GM20431 (cell line): ENCODE results near the gene KRTAP10-4.
"Not testable (repeated sequence)": the region's sequence is repeated elsewhere in the genome, so short reads cannot be mapped to it uniquely, and the experiment has no call there.

Experiments
- in situ Hi-C: fragments of 300-500 bp; cut with MseI, MboI; formaldehyde crosslinking; loops from one replicate; pipeline ENCODE4 v1.15.0; 2020; ENCODE audit warnings: low sequenced_read_pairs; ENCODE audit not compliant: unreplicated experiment

KRTAP10-4 gene

GRCh38 chr21:44533891-44534627 lies 39.5 kb upstream of the KRTAP10-4 start:
- in situ Hi-C loops: no loop called here

GRCh38 chr21:44534688-44535087 lies 38.8 kb upstream of the KRTAP10-4 start:
- in situ Hi-C loops: no loop called here

- in situ Hi-C loops: no loop called here
These were observed 37.6 kb upstream of the KRTAP10-4 start for GRCh38 chr21:44535963-44536362.

GRCh38 chr21:44537930-44538911 lies 35.3 kb upstream of the KRTAP10-4 start:
- in situ Hi-C loops: no loop called here

GRCh38 chr21:44539046-44539445 lies 34.5 kb upstream of the KRTAP10-4 start:
- in situ Hi-C loops: no loop called here

- in situ Hi-C loops: no loop called here
These were observed 33.4 kb upstream of the KRTAP10-4 start, which contains the start of gene KRTAP10-1 for GRCh38 chr21:44539991-44540666. Gene KRTAP10-1 (minus strand): TSS chr21:44540195. CDS start chr21:44540150, 45 bp downstream.

GRCh38 chr21:44540741-44541288 lies 32.7 kb upstream of the KRTAP10-4 start:
- in situ Hi-C loops: no loop called here

- in situ Hi-C loops: no loop called here
These were observed 30.8 kb upstream of the KRTAP10-4 start for GRCh38 chr21:44542716-44543115.

- in situ Hi-C loops: no loop called here
These were observed 29.0 kb upstream of the KRTAP10-4 start for GRCh38 chr21:44544566-44544965.

GRCh38 chr21:44547656-44548331 lies 25.7 kb upstream of the KRTAP10-4 start:
- in situ Hi-C loops: no loop called here

- in situ Hi-C loops: no loop called here
These were observed 25.1 kb upstream of the KRTAP10-4 start for GRCh38 chr21:44548381-44548780.

- in situ Hi-C loops: no loop called here
These were observed 24.6 kb upstream of the KRTAP10-4 start for GRCh38 chr21:44548922-44549321.

GRCh38 chr21:44549525-44550211 lies 23.9 kb upstream of the KRTAP10-4 start:
- in situ Hi-C loops: no loop called here

- in situ Hi-C loops: not testable (repeated sequence)
These were observed 23.2 kb upstream of the KRTAP10-4 start for GRCh38 chr21:44550285-44550684.

GRCh38 chr21:44550807-44551206 lies 22.7 kb upstream of the KRTAP10-4 start:
- in situ Hi-C loops: no loop called here

GRCh38 chr21:44551340-44551961 lies 22.1 kb upstream of the KRTAP10-4 start, which contains the start of gene KRTAP10-2:
Gene KRTAP10-2 (minus strand): TSS chr21:44551505. CDS start chr21:44551458, 47 bp downstream.
- in situ Hi-C loops: no loop called here

GRCh38 chr21:44552136-44552535 lies 21.4 kb upstream of the KRTAP10-4 start:
- in situ Hi-C loops: no loop called here

GRCh38 chr21:44552681-44553080 lies 20.8 kb upstream of the KRTAP10-4 start:
- in situ Hi-C loops: no loop called here
